ENCODE results near the gene LGI1.
A peak's percentile ranks its signal among the peaks of the same experiment; 100 is the strongest.
"Not testable (repeated sequence)": the region's sequence is repeated elsewhere in the genome, so short reads cannot be mapped to it uniquely, and the experiment has no call there.

Gene LGI1

GRCh38 chr10:93807371-93807770, 49.6 kb downstream of the LGI1 start:
- no peak for DNase-seq (ENCODE audit: low spot score)

- no peak for DNase-seq (ENCODE audit: low spot score)
Measured at GRCh38 chr10:93812659-93813338, 55.1 kb downstream of the LGI1 start.

- peak; percentile 21 for DNase-seq (ENCODE audit: low spot score)
Measured at GRCh38 chr10:93813507-93814465, 56.0 kb downstream of the LGI1 start.

- DNase-seq (ENCODE audit: low spot score) = no peak
Measured at GRCh38 chr10:93815304-93816096, 57.8 kb downstream of the LGI1 start.

- DNase-seq (ENCODE audit: low spot score) = peak; percentile 44
Measured at GRCh38 chr10:93816123-93816747, 58.5 kb downstream of the LGI1 start.

- DNase-seq (ENCODE audit: low spot score) = no peak
Measured at GRCh38 chr10:93818086-93818485, 60.4 kb downstream of the LGI1 start.

- no peak for DNase-seq (ENCODE audit: low spot score)
Measured at GRCh38 chr10:93819520-93819919, 61.8 kb downstream of the LGI1 start.

GRCh38 chr10:93820434-93820833, 62.7 kb downstream of the LGI1 start:
- no peak for DNase-seq (ENCODE audit: low spot score)

- no peak for DNase-seq (ENCODE audit: low spot score)
Measured at GRCh38 chr10:93821051-93821772, 63.5 kb downstream of the LGI1 start.

- DNase-seq (ENCODE audit: low spot score) = no peak
Measured at GRCh38 chr10:93826355-93826754, 68.6 kb downstream of the LGI1 start.

GRCh38 chr10:93827056-93827804, 69.5 kb downstream of the LGI1 start:
- no peak for DNase-seq (ENCODE audit: low spot score)

GRCh38 chr10:93831065-93831464, 73.3 kb downstream of the LGI1 start:
- not testable (repeated sequence) for DNase-seq (ENCODE audit: low spot score)

GRCh38 chr10:93835770-93836169, 78.0 kb downstream of the LGI1 start:
- no peak for DNase-seq (ENCODE audit: low spot score)

- DNase-seq (ENCODE audit: low spot score) = no peak
Measured at GRCh38 chr10:93837822-93838221, 80.1 kb downstream of the LGI1 start.

GRCh38 chr10:93838278-93838677, 80.5 kb downstream of the LGI1 start:
- no peak for DNase-seq (ENCODE audit: low spot score)

GRCh38 chr10:93841961-93842360, 84.2 kb downstream of the LGI1 start:
- DNase-seq (ENCODE audit: low spot score) = no peak

GRCh38 chr10:93844979-93845626, 87.4 kb downstream of the LGI1 start:
- no peak for DNase-seq (ENCODE audit: low spot score)

Measured in hepatic stellate cell (primary cell).